Uterus (tissue), 2 donors: ENCODE results near the gene RHEB.

Experiments
- CTCF ChIP-seq, 4 experiments: fragments of 200-600 bp in 2 of 4; fragments of 450-650 bp in 2 of 4; sonication (generic) in 2 of 4; IDR thresholded peaks; one replicate each; pipeline ENCODE4 v1.5.1; 2016 to 2019; ENCODE audit warnings: antibody characterized with exemption in 4 of 4, mild to moderate bottlenecking in 2 of 4, moderate library complexity in 1 of 4
- POLR2A ChIP-seq, 2 donors: fragments of 450-650 bp; IDR thresholded peaks; one replicate each; pipeline ENCODE4 v1.6.1; 2016; ENCODE audit warnings: antibody characterized with exemption in 2 of 2, mild to moderate bottlenecking in 1 of 2, moderate library complexity in 1 of 2

GRCh38 chr7:151490456-151491105, 29.1 kb downstream of the RHEB start:
- TF ChIP-seq CTCF (IDR thresholded peaks at IDR 0.05): no peak
- no peak for TF ChIP-seq POLR2A (IDR thresholded peaks at IDR 0.05)
